ENCODE data around the gene SLC25A41.
A peak's percentile ranks its signal among the peaks of the same experiment; 100 is the strongest.
"Not testable (repeated sequence)": the region's sequence is repeated elsewhere in the genome, so short reads cannot be mapped to it uniquely, and the experiment has no call there.

Gene SLC25A41

GRCh38 chr19:6402837-6403608 lies 30.5 kb downstream of the SLC25A41 start:
- peak; percentile 94 for DNase-seq

DNA sequence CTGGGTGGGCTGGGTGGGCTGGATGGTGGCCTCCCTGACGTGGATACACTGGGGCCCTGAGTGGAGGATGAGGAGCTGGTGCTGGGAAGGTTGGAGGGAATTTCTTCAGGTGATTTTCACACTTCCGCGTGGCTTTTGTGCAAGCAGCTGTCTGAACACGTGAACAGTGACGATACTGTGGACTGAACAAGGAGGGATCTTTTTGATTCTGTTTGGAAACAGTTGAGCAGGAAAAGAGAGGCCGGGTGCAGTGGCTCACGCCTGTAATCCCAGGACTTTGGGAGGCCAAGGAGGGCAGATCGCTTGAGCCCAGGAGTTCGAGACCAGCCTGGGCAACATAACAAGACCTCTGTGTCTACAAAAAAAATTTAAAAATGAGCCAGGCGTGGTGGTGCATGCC lies 31.5 kb downstream of the SLC25A41 start:
- no peak for DNase-seq

GRCh38 chr19:6400062-6400944 lies 33.3 kb downstream of the SLC25A41 start:
- not testable (repeated sequence) for DNase-seq

DNA sequence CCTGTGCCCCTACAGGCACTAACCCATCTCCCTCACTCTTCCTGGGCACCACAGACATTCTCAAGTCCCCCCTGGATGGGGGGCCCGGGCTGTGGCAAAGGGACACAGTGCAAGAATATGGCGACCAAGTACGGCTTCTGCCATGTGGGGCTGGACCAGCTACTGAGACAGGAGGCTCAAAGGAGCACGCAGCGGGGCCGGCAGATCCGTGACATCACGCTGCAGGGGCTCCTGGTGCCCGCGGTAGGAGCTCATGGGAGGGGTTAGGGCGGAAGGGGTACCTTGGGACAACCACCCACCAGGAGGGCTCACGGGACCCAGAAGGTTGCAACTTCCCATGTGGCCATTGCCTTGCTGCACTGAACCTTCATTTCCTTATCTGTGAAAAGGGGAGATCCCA lies 37.3 kb downstream of the SLC25A41 start:
- no peak for DNase-seq

GRCh38 chr19:6394831-6395230 lies 38.7 kb downstream of the SLC25A41 start:
- no peak for DNase-seq

GRCh38 chr19:6393983-6394412 lies 39.6 kb downstream of the SLC25A41 start:
- no peak for DNase-seq

- peak; percentile 99 for DNase-seq
Measured at GRCh38 chr19:6393074-6393982, 40.2 kb downstream of the SLC25A41 start, which contains the start of gene GTF2F1. GTF2F1 (minus strand) TSS chr19:6393164; CDS start chr19:6392995, 169 bp downstream.

DNA sequence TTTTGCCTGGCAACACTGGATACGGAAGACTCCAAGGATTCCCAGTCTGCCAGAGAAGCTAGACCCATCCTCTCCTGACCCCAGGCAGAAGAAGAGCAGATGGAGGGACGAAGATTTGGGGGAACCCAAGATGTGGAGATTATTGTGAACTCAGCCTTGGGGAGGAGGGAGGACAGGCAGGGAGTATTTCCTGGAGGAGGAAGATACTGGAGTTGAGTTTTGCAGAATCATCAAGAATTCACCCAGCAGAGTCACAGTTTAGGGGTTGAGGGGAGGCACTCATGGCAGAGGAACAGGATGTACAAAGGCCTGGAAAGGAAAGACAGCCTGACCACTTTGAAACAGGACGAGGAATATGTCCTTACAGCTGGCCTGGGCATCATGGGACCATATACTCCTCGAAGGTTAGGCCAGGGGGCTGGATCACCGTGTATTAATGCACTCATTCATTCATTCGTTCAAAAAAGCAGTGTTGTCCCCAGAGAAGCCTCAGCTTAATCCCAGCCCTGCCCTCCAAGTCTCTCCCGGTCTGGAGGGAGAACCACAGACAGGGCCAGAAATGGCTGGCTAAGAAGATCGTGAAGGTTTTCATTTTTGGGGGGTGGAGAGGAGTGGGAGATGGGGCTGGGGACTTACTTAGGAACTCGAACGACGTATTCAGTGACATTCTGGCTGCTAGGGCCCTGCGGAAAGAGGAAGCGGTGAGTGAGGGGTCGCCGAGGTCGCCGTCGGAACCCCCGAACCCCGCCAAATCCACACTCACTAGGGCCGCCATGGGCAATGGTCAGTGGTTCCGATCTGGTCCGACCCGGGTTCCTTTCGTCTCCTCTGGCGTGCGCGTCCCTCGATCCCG lies 41.1 kb downstream of the SLC25A41 start:
- DNase-seq: no peak

DNA sequence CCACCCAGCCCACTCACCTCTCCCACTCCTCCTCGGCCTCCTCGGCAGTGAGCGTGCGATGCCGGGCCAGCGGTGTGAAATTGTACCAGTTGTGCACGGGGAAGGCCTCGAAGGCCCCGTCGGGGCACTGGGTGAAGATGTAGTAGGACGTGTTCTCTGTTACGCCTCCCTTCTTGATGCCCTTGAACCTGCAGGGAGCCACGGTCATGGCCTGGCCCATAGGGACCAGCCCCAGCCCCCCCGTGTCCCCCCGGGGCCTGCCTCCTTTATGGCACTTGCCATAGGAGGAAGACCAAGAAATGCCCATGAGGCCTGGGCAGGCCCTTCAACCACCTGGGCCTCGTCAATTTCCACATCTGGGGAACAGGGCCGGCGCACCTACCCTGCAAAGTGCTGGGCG lies 46.2 kb downstream of the SLC25A41 start:
- no peak for DNase-seq

DNA sequence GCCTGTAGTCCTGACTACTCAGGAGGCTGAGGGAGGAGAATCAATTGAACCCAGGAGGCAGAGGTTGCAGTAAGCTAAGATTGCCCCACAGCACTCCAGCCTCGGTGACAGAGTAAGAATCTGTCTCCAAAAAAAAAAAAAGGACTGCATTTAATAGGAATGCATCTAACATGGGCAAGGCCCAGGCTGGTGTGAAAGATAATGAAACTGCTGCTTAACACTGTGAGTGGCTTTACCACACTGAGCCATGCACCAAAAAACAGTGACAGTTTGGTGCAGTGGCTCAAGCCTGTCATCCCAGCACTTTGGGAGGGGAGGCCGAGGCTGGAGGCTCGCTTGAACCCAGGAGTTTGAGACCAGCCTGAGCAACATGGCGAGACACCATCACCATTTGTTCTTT lies 49.2 kb downstream of the SLC25A41 start:
- DNase-seq: no peak

DNA sequence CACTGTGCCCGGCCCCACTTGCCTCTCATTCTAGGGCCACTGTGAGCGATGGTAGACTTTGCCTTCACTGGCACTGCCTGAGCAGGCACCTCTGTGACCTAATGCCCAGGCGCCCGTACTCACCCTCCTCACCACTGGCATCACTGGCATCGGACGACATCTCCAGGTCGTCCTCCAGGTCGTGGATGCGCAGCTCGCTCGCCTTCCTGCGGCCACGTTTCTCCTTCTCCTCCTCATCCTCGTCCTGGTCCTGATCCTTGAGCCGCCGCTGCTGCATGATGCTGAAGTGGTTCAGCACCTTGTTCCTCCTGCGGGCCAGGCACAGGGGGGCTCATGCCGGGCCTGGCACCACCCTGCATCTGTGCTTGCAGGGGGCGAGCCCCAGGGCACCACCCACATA lies 50.4 kb downstream of the SLC25A41 start:
- no peak for DNase-seq

GRCh38 chr19:6381030-6381750 lies 52.4 kb downstream of the SLC25A41 start:
- DNase-seq: no peak

GRCh38 chr19:6379744-6380143 lies 53.8 kb downstream of the SLC25A41 start:
- no peak for DNase-seq

DNA sequence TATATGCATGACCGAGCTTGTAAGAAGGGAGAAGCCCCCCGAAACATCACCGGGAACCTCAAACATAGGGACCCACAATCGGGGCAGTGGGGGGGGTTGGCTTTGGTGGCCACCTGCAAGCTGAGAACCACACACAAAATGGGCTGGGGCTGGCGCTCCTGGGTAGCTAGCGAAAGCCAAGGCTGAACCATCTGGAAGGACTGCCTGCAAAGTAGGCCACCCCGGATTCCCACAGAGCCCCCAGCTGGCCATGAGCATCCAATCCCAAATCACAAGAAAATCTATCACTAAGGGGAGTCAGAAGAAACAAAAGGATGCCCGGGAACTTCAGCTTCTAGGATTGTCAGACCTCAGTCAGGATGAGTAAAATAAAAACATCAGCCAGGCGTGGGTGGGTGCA lies 55.1 kb downstream of the SLC25A41 start:
- DNase-seq: peak; percentile 59

DNA sequence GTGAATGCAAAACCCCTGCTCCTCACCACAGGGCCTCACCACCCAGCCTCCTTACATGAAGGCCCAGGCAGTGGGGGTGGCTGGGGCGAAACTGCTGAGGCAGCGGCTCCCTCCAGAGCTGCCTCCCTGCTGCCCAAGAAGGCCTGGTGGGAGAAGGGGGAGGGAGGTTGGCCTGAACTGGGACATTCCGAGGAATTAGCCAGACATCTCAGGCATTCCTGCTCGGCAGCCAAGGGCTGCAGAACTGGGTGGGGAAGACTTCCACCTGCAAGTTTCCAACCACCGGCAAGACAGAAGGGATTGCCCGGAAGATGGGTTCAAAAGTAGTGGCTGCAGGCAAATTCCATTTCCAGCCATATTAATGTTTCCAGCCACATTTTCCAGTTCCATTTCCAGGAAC lies 55.5 kb downstream of the SLC25A41 start:
- DNase-seq: peak; percentile 68

DNA sequence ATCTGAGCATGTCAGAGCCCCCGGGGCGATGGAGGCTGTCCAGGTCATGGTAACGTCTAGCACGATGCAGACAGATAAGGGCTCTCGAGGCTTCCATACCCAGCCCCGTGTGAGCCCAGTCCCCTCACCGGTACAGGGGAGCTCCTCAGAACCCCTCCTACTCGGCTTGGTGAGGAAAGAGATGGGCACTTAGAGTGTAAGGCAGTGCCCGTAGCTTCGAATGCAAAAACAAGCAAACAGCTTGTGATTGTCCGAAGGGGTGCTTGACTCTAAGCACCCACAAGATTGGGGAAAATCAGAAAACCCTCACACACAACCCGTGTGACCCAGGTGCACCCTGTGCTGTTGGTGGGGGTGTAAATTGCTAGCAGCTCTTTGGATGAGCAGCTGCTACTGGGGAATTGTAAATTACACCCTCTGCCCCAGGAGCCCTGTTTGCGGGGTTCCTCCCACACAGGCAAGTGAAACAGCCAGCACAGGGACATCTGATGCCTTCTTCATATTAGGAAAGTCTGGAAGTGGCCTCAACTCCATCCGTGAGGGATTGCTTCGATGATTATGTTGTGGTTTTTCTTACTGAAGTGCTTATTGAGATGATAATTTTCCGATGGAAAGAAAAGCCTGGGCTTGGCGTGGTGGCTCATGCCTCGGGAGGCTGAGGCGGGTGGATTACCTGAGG lies 56.9 kb downstream of the SLC25A41 start:
- DNase-seq: no peak
